ENCODE measurements around the gene TFDP2.
"Not testable (repeated sequence)": the region's sequence is repeated elsewhere in the genome, so short reads cannot be mapped to it uniquely, and the experiment has no call there.

Gene TFDP2

GRCh38 chr3:142013993-142014392 is 135.4 kb downstream of the TFDP2 start:
- DNase-seq = no peak

GRCh38 chr3:142013326-142013980 is 135.9 kb downstream of the TFDP2 start:
- DNase-seq = no peak

GRCh38 chr3:142009029-142009428 is 140.3 kb downstream of the TFDP2 start:
- no peak for DNase-seq

- DNase-seq = peak; percentile 58
These were observed 141.5 kb downstream of the TFDP2 start for GRCh38 chr3:142007710-142008399.

- DNase-seq = not testable (repeated sequence)
These were observed 144.4 kb downstream of the TFDP2 start for GRCh38 chr3:142004957-142005356.

GRCh38 chr3:142004025-142004424 is 145.3 kb downstream of the TFDP2 start:
- no peak for DNase-seq

- DNase-seq = peak; percentile 75
These were observed 146.1 kb downstream of the TFDP2 start for GRCh38 chr3:142003291-142003690.

GRCh38 chr3:142000325-142000870 is 148.9 kb downstream of the TFDP2 start:
- DNase-seq = no peak

- DNase-seq = no peak
These were observed 150.6 kb downstream of the TFDP2 start for GRCh38 chr3:141998669-141999290.

GRCh38 chr3:141996437-141996836 is 152.9 kb downstream of the TFDP2 start:
- no peak for DNase-seq

- DNase-seq = no peak
These were observed 154.5 kb downstream of the TFDP2 start for GRCh38 chr3:141994856-141995255.

GRCh38 chr3:141992512-141992911 is 156.8 kb downstream of the TFDP2 start:
- DNase-seq = no peak

GRCh38 chr3:141986548-141987107 is 162.7 kb downstream of the TFDP2 start:
- no peak for DNase-seq

GRCh38 chr3:141981084-141981483 is 168.3 kb downstream of the TFDP2 start:
- DNase-seq = no peak

GRCh38 chr3:141979050-141979671 is 170.2 kb downstream of the TFDP2 start:
- no peak for DNase-seq

GRCh38 chr3:141974777-141975176 is 174.6 kb downstream of the TFDP2 start:
- not testable (repeated sequence) for DNase-seq

GRCh38 chr3:141972399-141972798 is 176.9 kb downstream of the TFDP2 start:
- DNase-seq = peak; percentile 78

- no peak for DNase-seq
These were observed 177.8 kb downstream of the TFDP2 start for GRCh38 chr3:141971571-141971970.

- peak; percentile 24 for DNase-seq
These were observed 179.6 kb downstream of the TFDP2 start for GRCh38 chr3:141969711-141970110.

GRCh38 chr3:141965471-141965870 is 183.9 kb downstream of the TFDP2 start:
- no peak for DNase-seq

GRCh38 chr3:141963301-141963700 is 186.0 kb downstream of the TFDP2 start:
- no peak for DNase-seq

GRCh38 chr3:141960731-141961130 is 188.6 kb downstream of the TFDP2 start:
- peak; percentile 30 for DNase-seq
